PC-3 (cell line): ENCODE results near the gene CFL2.

Source experiments
- CTCF ChIP-seq: fragments of 300-600 bp; sonication (generic); conservative IDR thresholded peaks from 2 replicates; pipeline ENCODE4 v1.5.1; 2017; ENCODE audit warnings: antibody characterized with exemption, low read depth, mild to moderate bottlenecking, low read length
- EZH2 ChIP-seq: fragments of 300-600 bp; sonication (generic); IDR thresholded peaks from one replicate; pipeline ENCODE4 v1.6.1; 2017; ENCODE audit warnings: antibody characterized with exemption, mild to moderate bottlenecking, low read length; ENCODE audit not compliant: unreplicated experiment

GRCh38 chr14:34680806-34681479 is 33.5 kb downstream of the CFL2 start:
- TF ChIP-seq CTCF (no peak), EZH2 (no peak)
